ENCODE data around the gene ULBP3. TPM values are rescaled to one million over a fixed set of nuclear protein-coding genes. Genes with fewer than 3 reads are reported as not detected.

ULBP3 gene
- total and polyA plus RNA-seq, 2 of the 4 experiments (the other 2 are of a cell fraction) = 11.1 to 35.1 TPM

GRCh38 chr6:150056916-150057315 lies 12.0 kb downstream of the ULBP3 start:
- no peak overlapping the region for H3K9ac ChIP-seq (ENCODE audit: low read depth, low read length)
- H3K4me1 ChIP-seq (ENCODE audit: control insufficient read depth, insufficient read depth, low read length) = no peaks in the 10 kb centered on the region
- H3K27ac ChIP-seq (ENCODE audit: insufficient read depth, low read length) = no peak overlapping the region
- H3K4me3 ChIP-seq (ENCODE audit: insufficient read depth, low read depth, low read length) = no peak overlapping the region
- no peak overlapping the region for H3K23ac ChIP-seq (ENCODE audit: low read depth, low read length)
- H3K4ac ChIP-seq (ENCODE audit: low read depth, low read length) = no peak overlapping the region
- no peak overlapping the region for H3K4me2 ChIP-seq (ENCODE audit: low read depth, low read length)
- H3K27me3 ChIP-seq (ENCODE audit: control insufficient read depth, insufficient read depth, low read length) = peaks cover 43% of the 10 kb centered on the region
- peaks cover 2% of the 10 kb centered on the region for H3K36me3 ChIP-seq (ENCODE audit: control insufficient read depth, insufficient read depth, low read length)
- peaks cover 3% of the 10 kb centered on the region for H3K9me1 ChIP-seq (ENCODE audit: insufficient read depth, low read length)
- ChIA-PET CTCF (no interaction called here), POLR2A (ENCODE audit: unreplicated experiment) (no interaction called here)
- H3K79me1 ChIP-seq (ENCODE audit: low read depth in 1 of 2, low read length in 2 of 2) = no peaks in the 10 kb centered on the region
- TF ChIP-seq SMC3 (IDR thresholded peaks at IDR 0.05; ENCODE audit: low read depth, low read length) (no peak), RFX5 (IDR thresholded peaks at IDR 0.05; ENCODE audit: low read depth, low read length) (no peak), ELK1 (IDR thresholded peaks at IDR 0.05; ENCODE audit: borderline replicate concordance, low read depth, low read length) (no peak), FOS (IDR thresholded peaks at IDR 0.05; ENCODE audit: low read depth, low read length) (no peak)
- H3K18ac ChIP-seq (ENCODE audit: low read depth, low read length) = no peak overlapping the region
- H2BK15ac ChIP-seq (ENCODE audit: low read depth, low read length) = no peak overlapping the region
- H2BK5ac ChIP-seq (ENCODE audit: low read depth, low read length, poor library complexity, severe bottlenecking) = no peak overlapping the region
- H2AK9ac ChIP-seq (replicated peaks; ENCODE audit: low read depth, low read length, poor library complexity) = no peak overlapping the region
- ATAC-seq (ENCODE audit: low read depth) (no peak), DNase-seq (no peak)
- no peak overlapping the region for H4K91ac ChIP-seq (ENCODE audit: insufficient read depth, low read depth, low read length)
- H4K20me1 ChIP-seq (ENCODE audit: insufficient read depth, low read length) = no peaks in the 10 kb centered on the region
- no peak overlapping the region for H2AK5ac ChIP-seq (ENCODE audit: low read depth, low read length)
- no CpG with 5 or more reads among the region's 4 CpGs for WGBS, 2 experiments (ENCODE audit: extremely low coverage in 2 of 2, insufficient read length in 1 of 2)
- no peak overlapping the region for H4K5ac ChIP-seq (ENCODE audit: low read depth, low read length)
- H3K14ac ChIP-seq (replicated peaks; ENCODE audit: low read depth, low read length) = no peak overlapping the region
- H3K9me3 ChIP-seq (ENCODE audit: control insufficient read depth, insufficient read depth, low read length) = no peaks in the 10 kb centered on the region
- no peak overlapping the region for H2AFZ ChIP-seq (replicated peaks; ENCODE audit: low read length, poor library complexity)
- no peak overlapping the region for H2BK120ac ChIP-seq (ENCODE audit: low read depth, low read length)
- H4K8ac ChIP-seq (ENCODE audit: low read depth in 2 of 2, low read length in 2 of 2) = no peak overlapping the region
- no TSS peak for BruUV-seq (replicated peaks)
- no peak overlapping the region for H2BK20ac ChIP-seq (ENCODE audit: low read depth, low read length)
- dilution Hi-C loops (cut with HindIII; ENCODE audit: low sequenced_read_pairs, unreplicated experiment) (no loop called here), intact Hi-C loops (cut with micrococcal nuclease) (no loop called here), in situ Hi-C loops (cut with MboI; ENCODE audit: low sequenced_read_pairs) (no loop called here)
- no peak overlapping the region for H3K56ac ChIP-seq (ENCODE audit: extremely low read depth, insufficient read depth, low read length)
